Measurements from ENCODE around the gene DSTN.

- TF ChIP-seq CTCF (conservative IDR thresholded peaks at IDR 0.05; ENCODE audit: low read depth in 2 of 2) (no peak), EZH2 (IDR thresholded peaks at IDR 0.05; ENCODE audit: low read depth, unreplicated experiment) (no peak)
- TF ChIP-seq, protein P1, sequence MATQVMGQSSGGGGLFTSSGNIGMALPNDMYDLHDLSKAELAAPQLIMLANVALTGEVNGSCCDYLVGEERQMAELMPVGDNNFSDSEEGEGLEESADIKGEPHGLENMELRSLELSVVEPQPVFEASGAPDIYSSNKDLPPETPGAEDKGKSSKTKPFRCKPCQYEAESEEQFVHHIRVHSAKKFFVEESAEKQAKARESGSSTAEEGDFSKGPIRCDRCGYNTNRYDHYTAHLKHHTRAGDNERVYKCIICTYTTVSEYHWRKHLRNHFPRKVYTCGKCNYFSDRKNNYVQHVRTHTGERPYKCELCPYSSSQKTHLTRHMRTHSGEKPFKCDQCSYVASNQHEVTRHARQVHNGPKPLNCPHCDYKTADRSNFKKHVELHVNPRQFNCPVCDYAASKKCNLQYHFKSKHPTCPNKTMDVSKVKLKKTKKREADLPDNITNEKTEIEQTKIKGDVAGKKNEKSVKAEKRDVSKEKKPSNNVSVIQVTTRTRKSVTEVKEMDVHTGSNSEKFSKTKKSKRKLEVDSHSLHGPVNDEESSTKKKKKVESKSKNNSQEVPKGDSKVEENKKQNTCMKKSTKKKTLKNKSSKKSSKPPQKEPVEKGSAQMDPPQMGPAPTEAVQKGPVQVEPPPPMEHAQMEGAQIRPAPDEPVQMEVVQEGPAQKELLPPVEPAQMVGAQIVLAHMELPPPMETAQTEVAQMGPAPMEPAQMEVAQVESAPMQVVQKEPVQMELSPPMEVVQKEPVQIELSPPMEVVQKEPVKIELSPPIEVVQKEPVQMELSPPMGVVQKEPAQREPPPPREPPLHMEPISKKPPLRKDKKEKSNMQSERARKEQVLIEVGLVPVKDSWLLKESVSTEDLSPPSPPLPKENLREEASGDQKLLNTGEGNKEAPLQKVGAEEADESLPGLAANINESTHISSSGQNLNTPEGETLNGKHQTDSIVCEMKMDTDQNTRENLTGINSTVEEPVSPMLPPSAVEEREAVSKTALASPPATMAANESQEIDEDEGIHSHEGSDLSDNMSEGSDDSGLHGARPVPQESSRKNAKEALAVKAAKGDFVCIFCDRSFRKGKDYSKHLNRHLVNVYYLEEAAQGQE (IDR thresholded peaks at IDR 0.05; ENCODE audit: unreplicated experiment), result no peak
Measured at GRCh38 chr20:17612287-17612991, 42.6 kb downstream of the DSTN start.

Measured in GM23338 (cell line).